ENCODE data around the gene ATL2. TPM values are rescaled to one million over a fixed set of nuclear protein-coding genes. Genes with fewer than 3 reads are reported as not detected.

Gene ATL2
- total RNA-seq, 4 donors from 2014 or later, result 60.1 to 130 (median 108) TPM

- TF ChIP-seq, protein P1, sequence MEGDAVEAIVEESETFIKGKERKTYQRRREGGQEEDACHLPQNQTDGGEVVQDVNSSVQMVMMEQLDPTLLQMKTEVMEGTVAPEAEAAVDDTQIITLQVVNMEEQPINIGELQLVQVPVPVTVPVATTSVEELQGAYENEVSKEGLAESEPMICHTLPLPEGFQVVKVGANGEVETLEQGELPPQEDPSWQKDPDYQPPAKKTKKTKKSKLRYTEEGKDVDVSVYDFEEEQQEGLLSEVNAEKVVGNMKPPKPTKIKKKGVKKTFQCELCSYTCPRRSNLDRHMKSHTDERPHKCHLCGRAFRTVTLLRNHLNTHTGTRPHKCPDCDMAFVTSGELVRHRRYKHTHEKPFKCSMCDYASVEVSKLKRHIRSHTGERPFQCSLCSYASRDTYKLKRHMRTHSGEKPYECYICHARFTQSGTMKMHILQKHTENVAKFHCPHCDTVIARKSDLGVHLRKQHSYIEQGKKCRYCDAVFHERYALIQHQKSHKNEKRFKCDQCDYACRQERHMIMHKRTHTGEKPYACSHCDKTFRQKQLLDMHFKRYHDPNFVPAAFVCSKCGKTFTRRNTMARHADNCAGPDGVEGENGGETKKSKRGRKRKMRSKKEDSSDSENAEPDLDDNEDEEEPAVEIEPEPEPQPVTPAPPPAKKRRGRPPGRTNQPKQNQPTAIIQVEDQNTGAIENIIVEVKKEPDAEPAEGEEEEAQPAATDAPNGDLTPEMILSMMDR (IDR thresholded peaks at IDR 0.05 in 4 of 5, conservative IDR thresholded peaks at IDR 0.05 in 1 of 5), result no peak
- H3K27me3 ChIP-seq, result no peaks in the 10 kb centered on the region
- intact Hi-C loops (cut with DNase I; ENCODE audit: low total_unique reads) (no loop called here), in situ Hi-C loops (cut with MboI; ENCODE audit: low sequenced_read_pairs in 4 of 4) (loop anchor here in 1 of 4 donors (25.0 kb wide), 1 partner anchor 876 kb away; no protein-coding TSS in a partner anchor)
- no peaks in the 10 kb centered on the region for H3K36me3 ChIP-seq
- no peak for ATAC-seq
- H3K4me3 ChIP-seq, result no peak overlapping the region
- H3K4me1 ChIP-seq, result no peaks in the 10 kb centered on the region
- no peak overlapping the region for H3K27ac ChIP-seq
- no peaks in the 10 kb centered on the region for H3K9me3 ChIP-seq
- DNase-seq, result no peak
These were observed 113.8 kb downstream of the ATL2 start for GRCh38 chr2:38263293-38263692.

- H3K36me3 ChIP-seq, result no peaks in the 10 kb centered on the region
- in situ Hi-C loops (cut with MboI; ENCODE audit: low sequenced_read_pairs in 4 of 4), result loop anchor here in 1 of 4 donors (25.0 kb wide), 1 partner anchor 875 kb away; no protein-coding TSS in a partner anchor
- ATAC-seq, result no peak
- no peaks in the 10 kb centered on the region for H3K9me3 ChIP-seq
- TF ChIP-seq, protein P1 (IDR thresholded peaks at IDR 0.05 in 4 of 5, conservative IDR thresholded peaks at IDR 0.05 in 1 of 5), result no peak
- TF ChIP-seq POLR2A (IDR thresholded peaks at IDR 0.05), result no peak
- H3K4me3 ChIP-seq, result no peak overlapping the region
- intact Hi-C loops (cut with DNase I; ENCODE audit: low total_unique reads), result no loop called here
- H3K27me3 ChIP-seq, result no peaks in the 10 kb centered on the region
- H3K4me1 ChIP-seq, result no peaks in the 10 kb centered on the region
- DNase-seq, result no peak
- no peak overlapping the region for H3K27ac ChIP-seq
These were observed 114.8 kb downstream of the ATL2 start for GRCh38 chr2:38262069-38262871.

DNA sequence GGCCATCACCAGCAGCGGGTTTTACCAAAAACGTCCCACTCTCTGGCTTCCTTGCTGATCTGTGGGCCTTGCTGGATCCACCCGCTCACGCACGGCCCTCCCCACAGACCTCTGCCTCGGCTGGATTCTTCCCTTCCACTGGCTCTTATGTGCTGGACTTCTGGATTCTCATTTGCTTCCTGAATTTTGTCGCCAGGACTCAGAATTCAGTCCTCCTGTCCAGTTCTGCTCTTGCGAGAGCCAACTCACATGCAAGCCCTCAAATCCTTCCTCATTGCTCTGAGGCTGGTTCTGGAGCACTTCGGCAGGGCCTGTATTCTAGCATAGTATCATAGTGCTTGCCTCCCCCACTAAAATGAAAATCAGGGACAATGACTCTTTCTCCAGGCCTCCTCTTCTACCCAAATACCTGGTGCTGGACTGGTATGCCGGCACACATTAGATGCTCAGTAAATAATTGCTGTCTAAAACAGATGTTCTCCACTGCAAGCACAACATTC, 115.5 kb downstream of the ATL2 start:
- ATAC-seq, result no peak
- Histone ChIP-seq H3K4me1 (no peaks in the 10 kb centered on the region), H3K27me3 (no peaks in the 10 kb centered on the region), H3K27ac (no peak overlapping the region), H3K9me3 (no peaks in the 10 kb centered on the region), H3K4me3 (no peak overlapping the region), H3K36me3 (no peaks in the 10 kb centered on the region)
- intact Hi-C loops (cut with DNase I; ENCODE audit: low total_unique reads) (no loop called here), in situ Hi-C loops (cut with MboI; ENCODE audit: low sequenced_read_pairs in 4 of 4) (loop anchor here in 1 of 4 donors (25.0 kb wide), 1 partner anchor 874 kb away; no protein-coding TSS in a partner anchor)
- no peak for TF ChIP-seq POLR2A (IDR thresholded peaks at IDR 0.05)
- TF ChIP-seq, protein P1 (IDR thresholded peaks at IDR 0.05 in 4 of 5, conservative IDR thresholded peaks at IDR 0.05 in 1 of 5), result no peak
- no peak for DNase-seq

- Histone ChIP-seq H3K36me3 (no peaks in the 10 kb centered on the region), H3K4me1 (no peaks in the 10 kb centered on the region), H3K27ac (no peak overlapping the region), H3K9me3 (no peaks in the 10 kb centered on the region), H3K4me3 (peak overlapping the region in 2 of 4 donors; percentile 25 to 30), H3K27me3 (no peaks in the 10 kb centered on the region)
- ATAC-seq (no peak), DNase-seq (no peak)
- TF ChIP-seq POLR2A (IDR thresholded peaks at IDR 0.05), result no peak
- TF ChIP-seq, protein P1 (IDR thresholded peaks at IDR 0.05 in 4 of 5, conservative IDR thresholded peaks at IDR 0.05 in 1 of 5), result no peak
- intact Hi-C loops (cut with DNase I; ENCODE audit: low total_unique reads), result no loop called here
- in situ Hi-C loops (cut with MboI; ENCODE audit: low sequenced_read_pairs in 4 of 4), result loop anchor here in 1 of 4 donors (25.0 kb wide), 1 partner anchor 874 kb away; no protein-coding TSS in a partner anchor
These were observed 116.1 kb downstream of the ATL2 start for GRCh38 chr2:38260972-38261371.

Measured in gastrocnemius medialis (tissue), 4 donors.